ENCODE data around the gene ANKMY1.
"Not testable (repeated sequence)": the region's sequence is repeated elsewhere in the genome, so short reads cannot be mapped to it uniquely, and the experiment has no call there.

ANKMY1 gene

DNA sequence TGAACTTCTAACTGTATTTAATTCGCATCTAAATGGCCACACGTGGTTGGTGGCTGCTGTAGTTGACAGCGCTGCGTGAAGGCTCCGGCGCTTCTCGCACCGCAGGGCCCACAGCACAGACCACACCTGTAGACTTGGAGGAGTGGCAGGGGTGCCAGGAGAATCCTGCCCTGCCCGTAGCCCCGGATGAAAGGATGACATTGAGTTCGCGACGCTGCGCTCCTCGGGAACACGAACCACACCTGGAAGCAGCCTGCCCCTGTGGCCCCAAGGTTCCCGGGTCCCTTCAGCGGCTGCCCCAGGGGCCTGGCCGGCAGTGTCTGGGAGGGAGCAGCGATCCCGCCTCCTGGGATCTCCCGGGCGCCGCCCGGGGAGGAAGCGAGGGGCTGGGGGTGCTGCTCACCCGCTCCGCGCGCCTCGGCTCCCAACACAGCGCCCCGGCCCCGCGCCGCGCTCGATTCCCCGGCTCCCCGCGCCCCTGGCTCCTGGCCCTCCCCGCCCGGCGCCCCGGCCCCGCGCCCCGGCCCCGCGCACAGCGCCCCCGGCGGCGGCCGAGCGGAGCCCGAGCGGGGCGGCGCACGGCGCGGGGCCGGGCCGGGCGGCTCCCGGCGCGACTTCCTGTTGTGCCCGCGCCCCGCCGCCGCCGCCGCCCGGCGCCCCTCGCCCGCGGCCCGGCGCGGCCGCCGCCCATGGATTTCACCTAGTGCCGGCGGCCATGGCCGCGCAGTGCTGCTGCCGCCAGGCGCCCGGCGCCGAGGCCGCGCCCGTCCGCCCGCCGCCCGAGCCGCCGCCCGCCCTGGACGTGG is 10.3 kb upstream of the ANKMY1 start, which contains the start of gene RNPEPL1:
RNPEPL1 (plus strand) TSS at position 613 of the 806 bp plus-strand sequence; CDS start at position 716, 103 bp downstream.
- peak; percentile 12 to 36 for DNase-seq

DNA sequence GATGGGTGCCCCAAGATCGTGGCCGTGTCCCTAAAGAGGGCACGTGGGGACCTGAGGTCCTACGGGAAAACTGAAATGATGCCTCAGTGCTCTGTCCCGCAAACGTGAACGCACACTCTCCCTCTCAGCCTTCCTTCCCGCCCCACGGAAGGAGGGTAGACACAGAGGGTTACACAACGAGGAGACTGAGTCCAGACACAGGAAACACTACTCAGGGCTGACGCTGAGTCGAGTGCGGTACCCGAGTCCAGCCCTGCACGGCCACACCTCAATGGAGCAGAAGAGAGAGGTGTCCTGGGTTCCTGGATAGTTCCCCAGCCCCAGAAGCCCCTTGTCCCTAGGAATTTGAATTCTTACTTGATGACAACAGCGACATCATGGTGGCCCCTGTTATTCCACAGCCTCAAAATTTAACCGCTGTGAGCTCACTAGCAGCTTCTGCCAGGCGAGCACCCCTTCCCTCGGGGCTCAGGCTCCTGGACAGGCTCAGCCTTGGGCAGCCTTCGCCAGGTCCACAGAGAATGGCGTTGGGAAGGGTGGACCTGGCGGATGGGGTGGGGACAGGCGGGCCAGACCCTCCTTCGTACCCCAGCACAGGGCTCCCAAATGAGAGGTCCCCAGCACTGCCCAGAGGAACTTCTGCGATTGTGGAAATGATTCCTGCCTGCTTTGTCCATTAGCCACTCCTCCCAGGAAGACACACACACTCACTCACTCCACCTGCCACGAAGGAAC is 9.5 kb upstream of the ANKMY1 start:
- no peak for DNase-seq

DNA sequence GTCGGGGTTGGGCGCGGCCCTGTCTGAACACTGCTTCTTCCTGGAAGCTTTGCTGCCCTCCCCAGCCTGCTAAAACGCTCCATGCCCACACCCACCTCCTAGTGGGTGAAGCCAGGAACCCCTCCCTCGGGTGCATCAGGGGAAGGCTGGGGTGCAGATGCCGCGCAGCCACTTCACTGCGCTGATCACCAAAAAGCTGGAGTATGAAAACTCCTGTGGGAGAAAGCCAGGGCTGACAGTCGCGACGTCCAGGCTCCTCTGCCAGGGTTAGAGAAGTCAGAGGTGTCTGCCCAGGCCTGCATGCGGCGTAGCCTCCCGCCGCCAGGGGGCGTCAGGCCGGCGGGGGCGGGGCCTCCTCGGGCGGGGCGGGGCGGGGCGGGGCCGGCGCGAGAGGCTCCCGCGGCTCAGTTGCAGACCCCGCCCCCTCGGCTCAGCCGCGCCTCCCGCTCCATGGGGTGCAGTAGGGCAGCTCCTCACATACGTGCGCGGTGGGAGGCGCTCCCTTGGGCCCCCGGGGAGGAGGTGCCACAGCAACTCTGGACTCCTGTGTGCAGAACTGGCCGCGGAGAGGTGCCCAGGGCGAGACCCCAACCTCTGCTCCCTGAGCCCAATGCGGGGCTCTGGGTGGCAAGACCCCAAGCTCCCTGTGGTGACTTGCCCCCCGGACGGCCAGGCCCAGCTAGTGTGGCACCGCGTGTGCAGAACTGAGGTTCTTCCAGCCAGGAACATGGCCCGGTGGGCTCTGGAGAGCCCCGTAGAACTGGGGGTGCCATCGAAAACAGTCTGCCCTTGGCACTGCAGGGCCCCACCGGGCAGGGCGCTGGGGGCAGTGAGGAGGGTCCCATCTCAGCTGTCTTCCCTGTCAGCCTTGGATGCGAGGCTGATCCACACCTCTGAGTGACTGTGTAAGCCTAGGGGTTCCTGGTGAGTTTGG is 8.7 kb upstream of the ANKMY1 start:
- peak; percentile 78 to 92 for DNase-seq

DNA sequence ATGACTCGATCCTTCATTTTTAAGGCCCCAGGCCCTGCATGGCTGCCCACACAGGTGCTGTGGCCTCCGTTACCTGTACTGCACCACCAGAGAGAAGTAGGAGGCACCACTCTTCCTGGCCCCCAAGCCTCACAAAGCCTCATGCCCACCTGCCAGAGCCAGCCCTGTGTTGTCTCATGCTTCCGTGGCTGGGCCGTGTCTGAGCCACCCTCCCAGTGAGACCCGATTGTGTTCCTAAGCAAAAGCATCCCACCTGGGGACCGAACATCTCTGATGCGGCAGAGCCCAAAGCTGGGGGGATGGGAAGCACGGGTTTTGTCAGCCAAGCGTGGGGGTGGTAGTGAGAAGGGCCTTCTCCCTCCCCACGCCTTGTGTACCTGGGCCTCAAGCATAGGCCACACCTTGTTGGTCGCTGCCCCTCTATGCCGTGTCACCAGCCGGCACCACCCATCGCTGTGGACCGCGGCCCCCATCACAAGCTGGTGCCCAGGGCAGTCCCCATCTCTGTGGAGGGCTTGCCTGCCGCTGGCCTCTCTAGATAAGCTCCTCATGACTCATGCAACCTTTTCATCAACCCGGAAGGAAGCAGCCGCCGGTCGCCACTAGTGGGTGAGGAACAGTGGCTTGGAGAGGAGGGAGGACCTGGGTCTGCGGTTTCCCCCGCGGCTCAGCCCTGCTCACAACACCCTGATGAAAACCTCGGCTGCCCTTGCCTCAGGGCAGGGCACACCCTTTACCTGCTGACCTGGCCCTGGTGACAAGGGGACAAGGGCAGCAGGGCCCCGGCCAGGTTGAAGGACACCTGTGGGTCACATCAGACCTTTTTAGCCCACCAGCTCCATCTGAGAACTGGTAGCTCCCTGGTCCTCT is 7.8 kb upstream of the ANKMY1 start:
- peak; percentile 84 to 85 for DNase-seq

DNA sequence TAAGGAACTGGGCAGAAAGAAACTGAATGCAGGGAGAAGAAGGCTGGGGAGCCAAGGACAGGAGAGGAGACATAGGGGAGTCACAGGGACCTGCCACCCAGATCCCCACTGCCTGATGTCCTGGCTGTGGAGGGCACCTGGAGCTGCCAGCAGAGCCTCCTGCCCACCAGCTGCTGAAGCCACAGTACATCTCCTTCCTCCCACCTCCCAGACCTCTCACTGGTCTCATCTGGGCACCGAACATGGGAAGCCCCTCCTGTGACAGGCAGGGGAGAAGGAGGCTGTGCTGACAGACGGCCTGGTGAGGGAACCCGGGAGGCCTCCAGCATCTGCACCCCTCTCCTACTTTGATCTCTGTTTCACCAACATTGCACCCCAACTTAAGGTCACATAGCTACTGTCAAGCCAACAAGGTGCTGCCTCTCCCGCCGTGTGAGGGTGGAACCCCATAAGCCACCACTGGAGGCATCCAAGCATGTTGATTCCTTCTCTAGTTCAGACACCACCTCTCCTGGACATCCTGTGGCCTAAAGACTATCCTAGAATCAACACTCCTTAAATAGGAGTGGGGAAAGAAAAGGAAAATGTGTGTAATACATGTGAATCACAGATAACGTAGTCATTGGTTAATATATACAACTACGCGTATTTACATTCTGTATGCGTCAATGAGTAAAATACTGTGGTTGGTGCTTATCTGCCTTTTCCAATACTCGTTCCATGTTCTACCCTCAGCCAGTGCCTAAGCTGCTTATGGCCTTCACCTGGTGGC is 7.0 kb upstream of the ANKMY1 start:
- DNase-seq = no peak

DNA sequence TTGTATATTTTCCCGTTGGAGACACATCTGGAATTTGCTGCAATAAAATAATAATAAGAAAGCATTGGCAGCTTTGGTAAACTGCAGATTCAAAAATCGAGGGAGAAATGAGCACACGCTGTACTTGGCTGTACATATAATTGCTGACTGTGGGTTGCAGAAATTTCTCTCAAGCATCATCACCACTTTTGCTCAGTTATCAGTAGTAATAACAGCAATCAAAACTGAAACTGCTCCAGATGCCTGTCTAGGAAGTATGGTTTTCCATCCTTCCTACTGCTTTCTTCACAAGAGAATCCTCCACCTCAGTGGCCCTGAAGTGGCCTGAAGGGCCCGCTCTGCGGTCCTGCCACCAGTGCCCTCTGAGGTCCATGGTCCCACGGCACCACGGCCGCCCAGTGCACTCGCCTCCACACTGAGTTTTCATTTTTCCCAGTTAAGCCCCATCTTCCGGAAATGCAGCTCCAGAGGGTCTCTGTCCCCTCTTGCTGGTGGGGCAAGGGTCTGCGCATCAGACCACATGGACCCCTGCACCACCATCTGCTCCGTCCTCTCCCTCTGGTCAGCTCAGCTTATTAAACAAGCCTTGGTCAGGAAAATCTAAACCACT is 6.3 kb upstream of the ANKMY1 start:
- no peak for DNase-seq

DNA sequence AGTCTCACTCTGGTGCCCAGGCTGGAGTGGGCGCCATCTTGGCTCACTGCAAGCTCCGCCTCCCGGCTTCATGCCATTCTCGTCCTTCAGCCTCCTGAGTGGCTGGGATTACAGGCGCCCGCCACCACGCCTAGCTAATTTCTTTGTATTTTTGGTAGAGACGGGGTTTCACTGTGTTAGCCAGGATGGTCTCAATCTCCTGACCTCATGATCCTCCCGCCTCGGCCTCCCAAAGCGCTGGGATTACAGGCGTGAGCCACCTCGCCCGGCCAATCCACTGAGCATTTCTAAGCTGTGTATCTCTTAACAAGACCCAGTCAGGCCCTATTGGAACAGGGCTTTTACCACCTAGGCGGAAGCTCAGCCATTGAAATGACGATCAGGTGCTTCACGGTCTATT is 5.4 kb upstream of the ANKMY1 start:
- DNase-seq = not testable (repeated sequence)

DNA sequence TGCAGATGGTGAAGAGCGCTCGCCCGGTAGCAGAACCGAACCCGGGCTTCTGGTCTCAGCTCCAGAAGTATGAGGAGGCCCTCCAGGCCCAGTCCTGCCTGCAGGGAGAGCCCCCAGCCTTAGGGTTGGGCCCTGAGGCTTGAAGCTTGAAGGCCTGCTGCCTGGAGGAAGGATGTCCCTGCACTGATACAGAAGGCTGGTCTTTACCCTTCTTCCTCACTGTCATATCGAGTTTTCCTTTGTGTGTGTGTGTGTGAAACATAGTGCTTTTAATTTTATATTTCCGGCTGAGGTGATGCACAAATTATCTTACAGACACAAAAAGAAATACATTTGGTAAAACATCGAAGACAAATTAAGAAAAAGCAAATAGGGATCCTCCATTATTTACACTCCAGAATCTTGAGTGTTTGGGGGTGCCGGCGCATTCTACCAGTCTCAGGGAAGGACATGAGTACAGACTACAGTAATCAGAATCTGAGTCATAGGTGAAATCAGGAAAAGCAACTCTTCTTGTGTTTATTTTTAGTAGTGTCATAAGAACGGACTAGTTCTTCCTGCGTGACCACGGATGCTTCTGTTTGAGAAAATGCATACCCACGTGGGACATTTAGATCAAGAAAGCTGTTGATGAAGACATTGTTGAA is 3.7 kb upstream of the ANKMY1 start:
- DNase-seq = peak; percentile 59 to 86

DNA sequence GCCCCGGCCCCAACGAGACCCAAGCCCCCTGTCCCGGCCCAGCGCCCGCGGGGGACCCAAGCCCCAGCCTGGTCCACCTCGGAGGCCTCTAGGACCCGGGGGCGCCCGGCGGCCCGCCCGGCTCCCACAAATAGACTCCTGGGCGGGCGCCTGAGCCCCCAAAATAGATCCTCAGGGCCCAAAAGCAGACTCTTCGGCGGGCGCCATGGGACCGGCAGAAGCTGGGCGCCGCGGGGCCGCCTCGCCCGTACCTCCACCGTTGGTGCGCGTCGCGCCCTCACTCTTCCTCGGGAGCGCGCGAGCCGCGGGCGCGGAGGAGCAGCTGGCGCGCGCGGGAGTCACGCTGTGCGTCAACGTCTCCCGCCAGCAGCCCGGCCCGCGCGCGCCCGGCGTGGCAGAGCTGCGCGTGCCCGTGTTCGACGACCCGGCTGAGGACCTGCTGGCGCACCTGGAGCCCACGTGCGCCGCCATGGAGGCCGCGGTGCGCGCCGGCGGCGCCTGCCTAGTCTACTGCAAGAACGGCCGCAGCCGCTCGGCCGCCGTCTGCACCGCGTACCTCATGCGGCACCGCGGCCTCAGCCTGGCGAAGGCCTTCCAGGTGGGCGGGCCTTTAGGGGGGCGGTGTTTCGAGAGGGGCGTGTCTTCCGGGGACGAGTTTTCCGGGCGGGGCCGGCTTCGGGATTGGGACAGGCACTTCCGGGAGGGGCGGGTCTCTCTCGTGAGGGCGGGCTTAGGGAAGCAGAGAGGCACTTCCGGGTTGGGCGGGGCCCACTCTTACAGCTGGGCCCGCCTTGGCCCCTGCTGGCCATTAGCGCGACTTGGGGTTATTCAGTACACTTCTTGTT is 2.9 kb upstream of the ANKMY1 start:
- peak; percentile 97 to 99 for DNase-seq

DNA sequence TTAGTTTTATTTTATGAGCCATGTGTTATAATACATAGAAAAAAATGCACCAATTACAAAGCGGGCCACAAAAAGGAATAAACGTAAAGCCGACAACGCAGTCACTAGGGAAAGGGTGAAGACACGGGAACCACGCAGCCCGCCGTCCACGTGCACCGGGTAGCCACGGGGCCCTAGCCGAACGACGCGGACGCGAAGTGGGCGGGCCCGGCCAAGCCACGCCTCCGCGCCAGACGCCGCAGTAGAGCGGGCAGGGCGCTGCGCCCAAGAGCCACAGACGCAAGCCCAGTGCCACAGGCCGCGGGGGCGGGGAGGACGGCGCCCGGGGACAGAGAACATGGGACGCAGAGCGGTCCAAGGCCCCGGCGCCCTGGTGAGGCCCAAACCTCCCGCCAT is 2.3 kb upstream of the ANKMY1 start, which contains the start of gene DUSP28:
DUSP28 (plus strand) TSS at position 274 of the 396 bp plus-strand sequence. CDS start 328 bp downstream, outside the sequence.
- DNase-seq = peak; percentile 94 to 95

DNA sequence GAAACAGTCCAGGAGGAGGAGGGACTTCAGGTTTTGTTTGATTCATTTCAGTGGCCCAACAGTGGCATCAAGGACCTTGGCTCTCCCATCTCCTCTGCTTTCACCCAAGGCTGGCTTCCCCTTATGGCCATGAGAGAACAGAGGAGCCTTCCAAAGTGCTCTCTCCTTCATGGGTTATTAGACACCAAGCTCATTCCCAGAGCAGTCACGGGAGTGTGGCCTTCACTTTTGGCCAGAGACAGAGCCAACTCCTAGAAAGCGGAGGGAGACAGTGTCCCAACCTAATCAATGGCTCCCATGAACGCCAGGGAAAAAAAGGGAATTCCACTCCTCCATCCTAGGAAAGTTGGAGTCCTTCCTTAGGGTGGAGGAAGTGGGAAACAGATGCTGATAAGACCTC is 1.5 kb upstream of the ANKMY1 start:
- no peak for DNase-seq

DNA sequence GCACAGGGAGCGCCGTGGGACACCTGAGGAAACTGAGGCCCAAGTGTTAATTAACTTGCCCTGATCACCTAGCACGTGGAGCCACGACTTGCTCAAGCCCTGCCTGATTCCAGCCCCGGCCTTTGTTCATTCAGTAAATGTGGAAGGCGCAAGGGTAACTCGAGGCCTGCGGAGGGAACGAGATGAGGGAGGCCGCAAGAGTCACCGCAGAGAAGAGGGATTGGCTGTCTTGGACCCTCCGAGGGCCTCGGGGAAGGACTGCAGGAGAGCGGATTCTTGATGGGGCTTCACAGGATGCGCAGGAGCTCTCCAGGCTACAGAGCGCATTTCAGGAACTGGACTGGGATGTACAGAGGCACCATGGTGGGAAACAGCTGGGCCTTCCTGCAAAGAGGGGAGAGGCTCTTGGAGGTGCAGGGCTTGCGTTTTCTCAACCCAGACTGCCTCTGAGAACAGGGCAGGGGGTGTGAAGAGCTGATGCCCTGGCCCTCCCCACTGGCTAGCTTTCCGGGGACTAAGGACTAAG is 511 bp upstream of the ANKMY1 start:
- no peak for DNase-seq

DNA sequence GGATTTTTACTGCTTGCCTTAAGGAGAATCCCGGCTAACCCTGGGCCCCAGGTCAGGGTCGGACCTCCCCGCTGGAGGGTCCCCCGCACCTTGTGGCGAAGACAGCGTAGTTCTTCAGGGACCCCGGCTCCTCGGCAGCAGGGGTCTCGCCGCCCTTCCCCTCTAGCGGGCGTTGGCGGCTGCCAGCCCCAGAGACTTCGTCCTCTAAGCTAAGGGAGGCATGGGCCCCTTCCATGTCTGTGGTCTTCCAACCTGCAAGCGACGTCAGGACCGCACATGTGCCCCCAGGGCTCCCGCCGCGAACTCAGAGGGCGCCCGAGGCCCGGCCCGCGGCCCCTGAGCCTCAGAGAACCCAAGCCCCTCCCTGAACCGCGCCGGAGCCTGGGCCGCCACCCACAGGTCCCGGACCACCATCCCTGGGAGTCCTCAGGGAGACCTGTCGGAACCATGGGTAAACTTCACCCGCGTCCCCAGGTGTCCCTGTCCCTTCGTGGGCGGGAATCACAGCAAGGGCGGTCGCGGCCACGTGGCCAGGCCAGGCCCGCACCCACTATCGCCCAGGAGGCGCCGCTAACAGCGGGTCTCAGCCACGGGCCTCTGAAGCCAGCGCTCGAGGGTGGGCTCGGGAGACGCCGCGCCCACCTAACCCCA is 562 bp downstream of the ANKMY1 start:
- no peak for DNase-seq

DNA sequence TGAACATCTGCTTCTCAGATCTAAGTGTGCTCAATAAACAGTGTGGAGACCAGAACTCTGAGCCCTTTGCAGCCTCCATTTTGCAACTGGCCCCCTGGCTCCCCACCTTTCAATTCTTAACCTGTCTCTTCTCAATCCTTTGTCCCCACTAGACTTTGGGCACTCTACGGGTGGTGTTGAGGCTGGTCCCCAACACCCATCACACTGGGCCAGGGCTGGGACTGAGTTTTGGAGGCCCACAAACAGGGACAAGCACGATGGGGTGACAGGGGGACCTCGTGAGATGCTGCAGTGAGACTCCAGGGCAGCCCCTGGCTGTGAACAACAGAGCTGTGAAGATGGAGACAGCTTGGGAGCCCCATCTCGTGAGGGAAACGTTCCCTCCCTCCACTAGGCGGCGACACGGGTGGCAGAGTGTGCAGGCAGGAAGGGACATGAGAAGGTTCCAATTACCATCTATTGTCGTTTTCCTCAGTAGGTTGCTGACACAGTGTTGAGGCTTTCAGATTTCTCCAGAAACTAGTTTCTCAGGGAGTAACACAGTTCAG is 1.2 kb downstream of the ANKMY1 start:
- DNase-seq = peak; percentile 14 to 45

DNA sequence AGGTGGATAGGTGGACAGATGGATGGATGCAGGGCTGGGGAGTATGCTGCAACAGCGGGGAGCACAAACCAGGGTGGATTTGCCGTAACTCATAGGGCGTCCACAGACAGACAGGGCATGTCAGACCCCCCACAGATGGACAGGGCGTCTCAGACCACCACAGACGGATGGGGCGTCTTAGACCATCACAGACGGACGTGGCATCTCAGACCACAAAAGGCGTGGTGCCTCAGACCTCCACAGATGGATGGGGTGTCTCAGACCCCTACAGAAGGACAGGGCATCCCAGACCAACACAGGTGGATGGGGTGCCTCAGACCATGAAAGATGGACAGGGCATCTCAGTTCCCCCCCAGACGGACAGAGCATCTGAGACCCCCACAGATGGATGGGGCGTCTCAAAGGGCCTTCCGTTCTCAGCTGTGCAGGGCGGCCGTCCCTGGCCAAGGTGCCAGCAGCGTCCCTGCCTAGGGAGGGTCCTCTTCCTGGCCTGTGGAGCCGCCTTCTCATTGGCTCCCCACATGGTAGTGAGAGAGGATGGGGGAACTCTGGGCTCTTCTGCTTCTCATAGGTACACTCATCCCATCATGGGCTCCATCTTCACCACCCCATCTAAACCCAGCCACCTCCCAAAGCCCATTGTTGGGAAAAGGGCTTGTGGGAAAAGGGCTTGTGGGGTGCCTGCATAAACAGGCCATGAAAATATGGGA is 2.1 kb downstream of the ANKMY1 start:
- DNase-seq = no peak

DNA sequence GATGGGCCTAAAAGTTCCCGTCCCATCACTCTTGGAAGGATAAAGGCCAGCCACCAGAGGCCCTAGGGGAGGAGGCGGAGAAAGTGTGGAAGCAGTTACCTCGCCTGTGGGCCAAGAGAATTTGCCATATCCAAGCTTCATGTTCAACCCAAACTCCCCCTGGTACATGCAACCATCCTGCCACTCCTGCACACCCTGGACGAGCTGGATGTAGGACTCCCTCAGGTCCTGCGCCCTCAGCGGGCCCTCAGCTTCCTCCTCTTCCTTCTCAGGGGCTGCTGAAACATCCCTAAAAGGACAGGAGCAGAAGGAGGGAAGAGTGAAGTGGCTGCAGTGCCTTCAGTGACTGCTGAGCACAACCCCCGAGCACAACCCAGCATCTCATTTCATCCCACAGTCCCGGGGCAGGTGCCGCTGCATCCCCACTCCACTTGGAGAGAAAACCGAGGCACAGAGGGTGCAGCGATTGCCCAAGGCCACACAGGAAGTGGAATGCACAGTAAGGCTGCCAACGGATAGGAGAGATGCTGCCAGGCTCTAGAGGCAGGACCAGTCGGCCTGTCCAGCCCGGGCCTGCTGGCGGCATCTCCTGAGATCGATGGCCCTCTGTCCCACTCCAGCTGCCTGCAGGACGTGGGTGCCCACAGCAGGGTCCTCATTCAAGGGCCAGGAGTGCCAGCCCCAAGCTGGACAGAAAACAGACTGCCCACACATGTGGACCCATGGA is 2.9 kb downstream of the ANKMY1 start:
- no peak for DNase-seq

Data from inflammatory macrophage treated with lipopolysaccharide for 1 hour (primary cell).